HuH-7.5 (cell line): Measurements from ENCODE around the gene DMBT1.
A peak's percentile ranks its signal among the peaks of the same experiment; 100 is the strongest.

Experiments
- DNase-seq: peaks from one replicate; pipeline ENCODE4 v3.0.0; 2011; ENCODE audit warnings: low spot score

Gene DMBT1

GRCh38 chr10:122560279-122560804 is at the start of gene DMBT1:
DMBT1 (plus strand) TSS chr10:122560754; CDS start chr10:122560771, 17 bp downstream.
- DNase-seq, result no peak

- DNase-seq, result no peak
These were observed 47.5 kb upstream of the DMBT1 start for GRCh38 chr10:122513053-122513452.

- no peak for DNase-seq
These were observed 46.3 kb upstream of the DMBT1 start for GRCh38 chr10:122514045-122514840.

GRCh38 chr10:122515022-122515424 is 45.5 kb upstream of the DMBT1 start:
- DNase-seq, result no peak

- DNase-seq, result no peak
These were observed 44.8 kb upstream of the DMBT1 start for GRCh38 chr10:122515588-122516231.

GRCh38 chr10:122516734-122517133 is 43.8 kb upstream of the DMBT1 start:
- no peak for DNase-seq

- no peak for DNase-seq
These were observed 41.4 kb upstream of the DMBT1 start for GRCh38 chr10:122519144-122519543.

GRCh38 chr10:122519873-122520272 is 40.7 kb upstream of the DMBT1 start:
- DNase-seq, result no peak

GRCh38 chr10:122521011-122521410 is 39.5 kb upstream of the DMBT1 start:
- DNase-seq, result no peak

- DNase-seq, result no peak
These were observed 35.7 kb upstream of the DMBT1 start for GRCh38 chr10:122524811-122525210.

GRCh38 chr10:122525788-122526187 is 34.8 kb upstream of the DMBT1 start:
- peak; percentile 34 for DNase-seq

- no peak for DNase-seq
These were observed 33.7 kb upstream of the DMBT1 start for GRCh38 chr10:122526892-122527291.

- no peak for DNase-seq
These were observed 30.4 kb upstream of the DMBT1 start for GRCh38 chr10:122530177-122530576.

GRCh38 chr10:122531261-122531660 is 29.3 kb upstream of the DMBT1 start:
- no peak for DNase-seq

- DNase-seq, result no peak
These were observed 28.6 kb upstream of the DMBT1 start for GRCh38 chr10:122531939-122532338.

- DNase-seq, result no peak
These were observed 27.8 kb upstream of the DMBT1 start for GRCh38 chr10:122532601-122533296.

- no peak for DNase-seq
These were observed 23.0 kb upstream of the DMBT1 start for GRCh38 chr10:122537545-122537944.

GRCh38 chr10:122541541-122542002 is 19.0 kb upstream of the DMBT1 start:
- no peak for DNase-seq

GRCh38 chr10:122543676-122544445 is 16.7 kb upstream of the DMBT1 start:
- DNase-seq, result no peak

- no peak for DNase-seq
These were observed 16.1 kb upstream of the DMBT1 start for GRCh38 chr10:122544493-122544892.

- no peak for DNase-seq
These were observed 14.3 kb upstream of the DMBT1 start for GRCh38 chr10:122546242-122546641.
